Peyer's patch (tissue), 4 donors: Measurements from ENCODE around the gene SNX24.

ENCODE experiments used
- POLR2A ChIP-seq, 2 donors: fragments of 450-650 bp; IDR thresholded peaks; one replicate each; pipeline ENCODE4 v1.5.1; 2017; ENCODE audit warnings: antibody characterized with exemption in 2 of 2, mild to moderate bottlenecking in 2 of 2, moderate library complexity in 2 of 2
- TF ChIP-seq, protein P1 (sequence below), 6 experiments: fragments of 450-650 bp in 4 of 6; fragments of 200-600 bp in 2 of 6; sonication (generic) in 1 of 6; IDR thresholded peaks; one replicate each; pipeline ENCODE4 v1.5.1; 2017 to 2019; ENCODE audit warnings: antibody characterized with exemption in 6 of 6, mild to moderate bottlenecking in 3 of 6, moderate library complexity in 1 of 6

DNA sequence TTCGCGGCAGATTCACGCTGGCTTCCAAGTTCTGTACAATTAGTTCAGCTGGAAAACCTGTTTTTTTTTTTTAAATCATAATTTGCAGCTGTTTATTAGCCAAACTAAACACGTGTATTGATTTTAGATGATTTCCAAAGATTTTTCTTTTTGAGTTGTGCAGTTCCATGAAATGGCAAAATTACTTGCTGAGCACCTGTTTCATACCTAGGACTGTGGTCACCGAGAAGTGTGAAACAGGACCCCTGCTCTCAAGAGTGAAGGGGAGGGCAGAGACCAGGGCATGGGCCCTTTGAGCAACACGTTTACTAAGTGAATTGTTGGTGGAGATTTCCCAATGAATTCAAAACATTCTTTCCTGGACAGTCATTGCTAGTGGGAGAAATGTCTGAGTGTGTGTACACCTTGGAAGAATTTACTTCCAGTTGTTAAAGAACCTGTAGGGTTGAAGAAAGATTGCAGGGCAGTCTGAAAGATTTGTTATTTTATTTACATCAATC lies 688 bp downstream of the SNX24 start:
- TF ChIP-seq, protein P1, sequence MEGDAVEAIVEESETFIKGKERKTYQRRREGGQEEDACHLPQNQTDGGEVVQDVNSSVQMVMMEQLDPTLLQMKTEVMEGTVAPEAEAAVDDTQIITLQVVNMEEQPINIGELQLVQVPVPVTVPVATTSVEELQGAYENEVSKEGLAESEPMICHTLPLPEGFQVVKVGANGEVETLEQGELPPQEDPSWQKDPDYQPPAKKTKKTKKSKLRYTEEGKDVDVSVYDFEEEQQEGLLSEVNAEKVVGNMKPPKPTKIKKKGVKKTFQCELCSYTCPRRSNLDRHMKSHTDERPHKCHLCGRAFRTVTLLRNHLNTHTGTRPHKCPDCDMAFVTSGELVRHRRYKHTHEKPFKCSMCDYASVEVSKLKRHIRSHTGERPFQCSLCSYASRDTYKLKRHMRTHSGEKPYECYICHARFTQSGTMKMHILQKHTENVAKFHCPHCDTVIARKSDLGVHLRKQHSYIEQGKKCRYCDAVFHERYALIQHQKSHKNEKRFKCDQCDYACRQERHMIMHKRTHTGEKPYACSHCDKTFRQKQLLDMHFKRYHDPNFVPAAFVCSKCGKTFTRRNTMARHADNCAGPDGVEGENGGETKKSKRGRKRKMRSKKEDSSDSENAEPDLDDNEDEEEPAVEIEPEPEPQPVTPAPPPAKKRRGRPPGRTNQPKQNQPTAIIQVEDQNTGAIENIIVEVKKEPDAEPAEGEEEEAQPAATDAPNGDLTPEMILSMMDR (IDR thresholded peaks at IDR 0.05) = no peak
- no peak for TF ChIP-seq POLR2A (IDR thresholded peaks at IDR 0.05)
